ENCODE measurements around the gene BAK1.
"Not testable (repeated sequence)": the region's sequence is repeated elsewhere in the genome, so short reads cannot be mapped to it uniquely, and the experiment has no call there.

BAK1 gene

DNA sequence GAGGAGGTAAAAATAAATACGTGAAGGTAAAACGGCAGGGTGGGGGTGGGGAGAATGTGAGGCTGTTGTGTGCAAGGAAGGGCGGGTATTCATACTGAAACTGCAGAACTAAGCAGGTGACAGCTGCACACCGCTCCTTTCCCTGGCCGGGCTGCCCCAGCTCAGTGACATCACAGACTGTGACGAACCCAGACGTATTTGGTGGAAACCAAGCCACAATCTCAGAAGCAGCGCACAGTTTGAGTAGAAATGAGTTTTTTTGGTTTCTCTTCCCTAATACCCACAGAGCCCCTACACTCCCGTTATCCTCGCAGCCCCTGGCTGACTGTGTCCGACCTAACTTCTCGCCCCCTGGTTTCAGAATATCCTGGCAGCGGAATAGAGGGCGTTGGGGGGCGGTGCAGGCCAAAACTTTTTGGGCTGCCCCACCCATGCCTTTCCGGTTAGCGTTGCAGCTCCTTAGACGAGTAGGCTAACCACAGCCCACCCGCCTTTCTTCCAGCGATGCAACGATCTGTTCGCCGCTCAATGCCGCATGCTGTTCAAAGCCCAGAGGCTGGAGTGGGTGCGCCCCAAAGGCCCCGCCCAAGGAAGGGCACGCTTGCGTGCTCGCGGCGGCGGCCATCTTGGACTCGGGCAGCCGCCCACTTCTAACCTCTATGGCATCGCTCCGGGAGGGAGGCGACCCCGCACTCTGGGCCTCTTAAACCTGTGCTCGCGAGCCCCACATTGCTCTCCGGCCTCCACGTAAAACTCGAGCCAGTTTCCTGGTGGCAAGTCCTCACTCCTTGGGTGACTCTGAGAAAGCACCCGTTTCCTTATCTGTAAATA is 9.1 kb downstream of the BAK1 start:
- H3K4me3 ChIP-seq (ENCODE audit: low read length): peak overlapping the region; percentile 73
- TF ChIP-seq, protein P1, sequence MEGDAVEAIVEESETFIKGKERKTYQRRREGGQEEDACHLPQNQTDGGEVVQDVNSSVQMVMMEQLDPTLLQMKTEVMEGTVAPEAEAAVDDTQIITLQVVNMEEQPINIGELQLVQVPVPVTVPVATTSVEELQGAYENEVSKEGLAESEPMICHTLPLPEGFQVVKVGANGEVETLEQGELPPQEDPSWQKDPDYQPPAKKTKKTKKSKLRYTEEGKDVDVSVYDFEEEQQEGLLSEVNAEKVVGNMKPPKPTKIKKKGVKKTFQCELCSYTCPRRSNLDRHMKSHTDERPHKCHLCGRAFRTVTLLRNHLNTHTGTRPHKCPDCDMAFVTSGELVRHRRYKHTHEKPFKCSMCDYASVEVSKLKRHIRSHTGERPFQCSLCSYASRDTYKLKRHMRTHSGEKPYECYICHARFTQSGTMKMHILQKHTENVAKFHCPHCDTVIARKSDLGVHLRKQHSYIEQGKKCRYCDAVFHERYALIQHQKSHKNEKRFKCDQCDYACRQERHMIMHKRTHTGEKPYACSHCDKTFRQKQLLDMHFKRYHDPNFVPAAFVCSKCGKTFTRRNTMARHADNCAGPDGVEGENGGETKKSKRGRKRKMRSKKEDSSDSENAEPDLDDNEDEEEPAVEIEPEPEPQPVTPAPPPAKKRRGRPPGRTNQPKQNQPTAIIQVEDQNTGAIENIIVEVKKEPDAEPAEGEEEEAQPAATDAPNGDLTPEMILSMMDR (IDR thresholded peaks at IDR 0.05; ENCODE audit: insufficient read depth, low read depth, low read length, missing control alignments): no peak
- peak; percentile 69 for DNase-seq (ENCODE audit: low read depth)

DNA sequence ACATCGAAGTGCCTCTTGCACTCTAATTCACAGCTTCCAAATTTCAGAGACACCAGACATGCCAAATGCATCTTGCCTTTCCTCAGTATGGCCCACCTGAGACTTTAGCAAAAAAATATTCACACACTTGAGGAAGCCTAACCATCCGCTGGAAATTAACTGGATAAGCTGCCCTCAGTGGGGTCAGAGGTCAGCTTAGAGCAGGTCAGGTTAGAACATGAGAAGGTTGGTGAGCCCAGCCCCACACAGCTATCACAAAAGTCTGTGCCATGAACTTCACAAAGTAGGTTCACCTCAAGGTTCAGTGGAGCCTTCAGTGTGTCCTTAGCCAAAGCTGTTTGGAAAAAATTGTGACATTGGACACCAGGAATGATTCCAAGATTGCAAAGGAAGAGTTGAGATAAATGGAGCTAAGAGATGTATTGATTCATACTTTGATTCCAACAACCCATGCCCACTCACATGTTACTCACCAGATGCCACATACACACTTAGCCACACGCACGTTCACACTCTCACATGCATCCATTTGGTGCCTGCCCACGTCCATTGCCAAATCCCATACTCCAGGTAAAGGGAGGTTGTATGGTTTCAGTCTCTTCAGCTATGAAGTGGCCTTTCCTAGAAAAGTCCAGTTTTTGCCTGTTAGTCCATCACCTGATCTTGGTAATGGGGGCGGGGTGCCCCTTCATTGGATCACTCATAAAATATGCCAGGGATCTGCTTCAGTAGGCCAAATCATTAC is 11.1 kb downstream of the BAK1 start:
- H3K4me3 ChIP-seq (ENCODE audit: low read length): no peak overlapping the region
- TF ChIP-seq, protein P1 (IDR thresholded peaks at IDR 0.05; ENCODE audit: insufficient read depth, low read depth, low read length, missing control alignments): no peak
- DNase-seq (ENCODE audit: low read depth): no peak

DNA sequence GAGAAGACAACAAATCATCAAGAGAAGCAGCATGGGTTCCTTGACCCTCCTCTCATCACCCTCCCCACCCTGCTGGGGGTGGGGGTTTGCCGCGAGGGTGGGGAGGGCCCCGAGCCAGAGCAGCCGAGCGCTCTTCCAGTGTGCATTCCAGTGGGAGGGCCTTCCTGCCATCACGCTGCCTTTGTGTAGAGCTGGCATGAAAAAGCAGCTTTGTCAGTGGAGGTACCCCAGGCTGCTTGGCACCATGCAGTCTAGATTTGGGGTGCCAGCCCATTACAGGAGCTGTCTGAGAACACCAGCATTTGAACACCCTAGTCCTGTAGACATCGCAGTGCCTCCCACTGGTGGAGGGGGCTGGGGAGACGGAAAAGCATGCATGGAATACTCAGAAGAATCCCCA is 12.2 kb downstream of the BAK1 start:
- TF ChIP-seq, protein P1 (IDR thresholded peaks at IDR 0.05; ENCODE audit: insufficient read depth, low read depth, low read length, missing control alignments): no peak
- no peak for DNase-seq (ENCODE audit: low read depth)
- no peak overlapping the region for H3K4me3 ChIP-seq (ENCODE audit: low read length)

DNA sequence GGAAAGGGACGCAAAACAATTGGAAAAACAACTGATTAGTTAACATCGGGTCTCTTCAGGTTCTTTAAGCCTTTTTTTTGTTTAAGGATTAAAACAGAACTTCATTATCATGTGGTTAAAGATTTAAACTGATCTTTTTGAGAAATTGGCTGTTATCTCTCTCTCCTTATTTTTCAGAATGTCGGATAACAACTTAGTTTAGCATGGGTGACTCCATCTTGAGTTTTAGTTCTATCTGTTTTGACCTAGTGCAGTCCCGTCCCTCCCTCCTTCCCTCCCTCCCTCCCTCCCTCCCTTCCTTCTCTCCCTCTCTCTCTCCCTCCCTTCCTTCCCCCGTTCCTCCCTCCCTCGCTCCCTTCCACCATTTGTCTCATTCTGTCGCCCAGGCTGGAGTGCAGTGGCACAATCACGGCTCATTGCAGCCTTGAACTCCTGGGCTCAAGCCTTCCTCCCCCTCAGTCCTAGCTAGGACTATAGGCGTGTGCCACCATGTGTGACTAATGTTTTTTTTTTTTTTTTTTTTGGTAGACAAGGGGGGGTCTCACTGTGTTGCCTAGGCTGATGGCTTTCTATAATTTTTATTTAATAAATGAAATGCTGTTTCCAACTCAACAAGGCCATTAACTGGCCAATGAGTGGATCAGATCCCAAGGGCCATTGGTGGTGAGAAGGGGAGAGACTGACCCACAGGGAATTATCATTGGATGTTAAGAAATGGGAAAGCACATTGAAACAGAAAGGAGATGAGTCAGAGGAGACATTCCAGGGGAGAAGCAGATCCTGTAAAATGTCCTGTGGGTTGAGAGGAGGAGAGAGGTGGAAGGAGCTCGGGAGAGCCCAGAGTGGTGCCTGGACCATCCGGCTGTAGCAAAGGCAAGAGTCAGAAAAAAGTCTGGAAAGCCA is 13.6 kb downstream of the BAK1 start:
- no peak overlapping the region for H3K4me3 ChIP-seq (ENCODE audit: low read length)
- TF ChIP-seq, protein P1 (IDR thresholded peaks at IDR 0.05; ENCODE audit: insufficient read depth, low read depth, low read length, missing control alignments): no peak
- peak; percentile 71 for DNase-seq (ENCODE audit: low read depth)

DNA sequence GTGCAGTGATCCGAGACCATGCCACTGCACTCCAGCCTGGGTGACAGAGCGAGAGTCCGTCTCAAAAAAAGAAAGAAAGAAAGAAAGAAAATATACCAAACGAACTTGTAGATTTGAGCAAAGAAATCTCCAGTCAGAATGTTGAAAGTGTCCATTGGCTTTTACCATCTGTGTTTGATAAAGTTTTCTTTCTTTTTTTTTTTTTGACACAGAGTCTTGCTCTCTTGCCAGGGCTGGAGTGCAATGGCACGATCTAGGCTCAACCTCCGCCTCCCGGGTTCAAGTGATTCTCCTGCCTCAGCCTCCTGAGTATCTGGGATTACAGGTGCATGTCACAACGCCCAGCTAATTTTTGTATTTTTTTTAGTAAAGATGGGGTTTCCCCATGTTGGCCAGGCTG is 21.3 kb downstream of the BAK1 start:
- no peak for DNase-seq (ENCODE audit: low read depth)
- no peak overlapping the region for H3K4me3 ChIP-seq (ENCODE audit: low read length)
- TF ChIP-seq, protein P1 (IDR thresholded peaks at IDR 0.05; ENCODE audit: insufficient read depth, low read depth, low read length, missing control alignments): no peak

DNA sequence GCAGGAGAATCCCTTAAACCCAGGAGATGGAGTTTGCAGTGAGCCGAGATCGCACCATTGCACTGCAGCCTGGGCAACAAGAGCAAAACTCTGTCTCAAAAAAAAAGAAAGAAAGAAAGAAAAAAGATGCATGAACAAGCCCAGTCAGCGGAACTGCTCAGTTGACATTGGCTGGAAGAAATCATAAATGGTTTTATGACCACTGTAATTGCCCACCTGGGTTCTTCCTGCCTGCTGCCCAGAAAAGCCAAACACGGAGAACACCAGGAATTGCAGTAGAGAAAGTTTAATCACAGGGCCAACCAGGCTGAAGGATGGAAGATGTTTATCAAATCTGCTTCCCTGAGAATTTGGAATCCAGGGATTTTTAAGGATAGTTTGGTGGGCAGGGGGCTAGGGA is 22.7 kb downstream of the BAK1 start:
- DNase-seq (ENCODE audit: low read depth): no peak
- H3K4me3 ChIP-seq (ENCODE audit: low read length): no peak overlapping the region
- TF ChIP-seq, protein P1 (IDR thresholded peaks at IDR 0.05; ENCODE audit: insufficient read depth, low read depth, low read length, missing control alignments): no peak

DNA sequence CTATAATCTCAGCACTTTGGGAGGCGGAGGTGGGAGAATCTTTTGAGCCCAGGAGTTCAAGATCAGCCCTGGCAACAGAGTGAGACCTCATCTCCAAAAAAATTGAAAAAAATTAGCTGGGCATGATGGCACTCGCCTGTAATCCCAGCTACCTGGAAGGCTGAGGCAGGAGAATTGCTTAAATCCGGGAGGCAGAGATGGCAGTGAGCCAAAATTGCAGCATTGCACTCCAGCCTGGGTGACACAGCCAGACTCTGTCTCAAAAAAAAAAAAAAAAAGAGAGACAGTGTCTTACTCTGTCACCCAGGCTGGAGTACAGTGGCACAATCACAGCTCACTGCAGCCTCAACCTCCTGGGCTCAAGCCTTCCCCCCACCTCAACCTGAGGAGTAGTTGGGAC is 27.2 kb downstream of the BAK1 start:
- not testable (repeated sequence) for H3K4me3 ChIP-seq (ENCODE audit: low read length)
- peak; percentile 92 for DNase-seq (ENCODE audit: low read depth)
